ENCODE results near the gene TTC33.

The TTC33 gene

GRCh38 chr5:40485021-40485998 lies 270.5 kb downstream of the TTC33 start:
- H3K23ac ChIP-seq (ENCODE audit: low read length) = no peak overlapping the region
- H3K9me3 ChIP-seq (ENCODE audit: insufficient read depth, low read depth, low read length) = no peaks in the 10 kb centered on the region
- no peak overlapping the region for H2BK120ac ChIP-seq (ENCODE audit: insufficient read depth, low read length, poor library complexity)
- H3K79me2 ChIP-seq (ENCODE audit: control insufficient read depth, insufficient read depth, low read length, poor library complexity) = no peaks in the 10 kb centered on the region
- no peak overlapping the region for H2BK12ac ChIP-seq (ENCODE audit: low read length)
- H4K8ac ChIP-seq (ENCODE audit: low read depth, low read length) = no peak overlapping the region
- no peak overlapping the region for H3K4ac ChIP-seq (ENCODE audit: low read depth, low read length)
- H3K14ac ChIP-seq (ENCODE audit: low read length) = no peak overlapping the region
- no peak overlapping the region for H3K4me3 ChIP-seq (ENCODE audit: low read depth, low read length)
- H2AK5ac ChIP-seq (ENCODE audit: low read length) = no peak overlapping the region
- no peaks in the 10 kb centered on the region for H3K36me3 ChIP-seq (ENCODE audit: control insufficient read depth in 1 of 2, insufficient read depth in 2 of 2, low read length in 2 of 2)
- no peak overlapping the region for H4K12ac ChIP-seq (ENCODE audit: low read depth, low read length)
- no peak overlapping the region for H3K27ac ChIP-seq (ENCODE audit: low read depth, low read length)
- H3K27me3 ChIP-seq (ENCODE audit: insufficient read depth, low read length) = no peaks in the 10 kb centered on the region
- H3K9ac ChIP-seq (ENCODE audit: low read length) = no peak overlapping the region
- no peak overlapping the region for H3K4me2 ChIP-seq (ENCODE audit: low read length)
- peak in 1 of 2 donors; percentile 6 for DNase-seq
- no peak overlapping the region for H2AFZ ChIP-seq (ENCODE audit: insufficient read depth, low read length, poor library complexity)
- no peak overlapping the region for H2BK5ac ChIP-seq (ENCODE audit: low read depth, low read length, poor library complexity)
- peaks cover 0 to 3% of the 10 kb centered on the region in 2 experiments for H3K4me1 ChIP-seq (ENCODE audit: control insufficient read depth in 1 of 2, insufficient read depth in 2 of 2, low read length in 2 of 2)
- no peaks in the 10 kb centered on the region for H3K79me1 ChIP-seq (ENCODE audit: low read length)
- no peak overlapping the region for H3K18ac ChIP-seq (ENCODE audit: low read length)
- no peak overlapping the region for H4K91ac ChIP-seq (ENCODE audit: low read depth, low read length)
- WGBS (ENCODE audit: extremely low coverage, insufficient coverage, insufficient read length) = no CpG with 5 or more reads among the region's 10 CpGs

GRCh38 chr5:40484495-40484894 lies 271.3 kb downstream of the TTC33 start:
- Histone ChIP-seq H3K9ac (ENCODE audit: low read length) (no peak overlapping the region), H3K36me3 (ENCODE audit: control insufficient read depth in 1 of 2, insufficient read depth in 2 of 2, low read length in 2 of 2) (no peaks in the 10 kb centered on the region), H2AK5ac (ENCODE audit: low read length) (no peak overlapping the region), H3K4me2 (ENCODE audit: low read length) (no peak overlapping the region), H2BK120ac (ENCODE audit: insufficient read depth, low read length, poor library complexity) (no peak overlapping the region), H3K9me3 (ENCODE audit: insufficient read depth, low read depth, low read length) (no peaks in the 10 kb centered on the region), H3K4ac (ENCODE audit: low read depth, low read length) (no peak overlapping the region), H2BK5ac (ENCODE audit: low read depth, low read length, poor library complexity) (no peak overlapping the region), H3K23ac (ENCODE audit: low read length) (no peak overlapping the region), H2BK12ac (ENCODE audit: low read length) (no peak overlapping the region), H3K79me2 (ENCODE audit: control insufficient read depth, insufficient read depth, low read length, poor library complexity) (no peaks in the 10 kb centered on the region), H2AFZ (ENCODE audit: insufficient read depth, low read length, poor library complexity) (no peak overlapping the region), H4K8ac (ENCODE audit: low read depth, low read length) (no peak overlapping the region), H3K79me1 (ENCODE audit: low read length) (no peaks in the 10 kb centered on the region), H4K91ac (ENCODE audit: low read depth, low read length) (no peak overlapping the region), H3K27ac (ENCODE audit: low read depth, low read length) (no peak overlapping the region), H3K4me3 (ENCODE audit: low read depth, low read length) (no peak overlapping the region), H3K27me3 (ENCODE audit: insufficient read depth, low read length) (no peaks in the 10 kb centered on the region), H4K12ac (ENCODE audit: low read depth, low read length) (no peak overlapping the region), H3K18ac (ENCODE audit: low read length) (no peak overlapping the region), H3K4me1 (ENCODE audit: control insufficient read depth in 1 of 2, insufficient read depth in 2 of 2, low read length in 2 of 2) (peaks cover 0 to 3% of the 10 kb centered on the region in 2 experiments), H3K14ac (ENCODE audit: low read length) (no peak overlapping the region)
- no CpG with 5 or more reads among the region's 2 CpGs for WGBS (ENCODE audit: extremely low coverage, insufficient coverage, insufficient read length)
- no peak for DNase-seq

- Histone ChIP-seq H3K9ac (ENCODE audit: low read length) (no peak overlapping the region), H4K12ac (ENCODE audit: low read depth, low read length) (no peak overlapping the region), H3K23ac (ENCODE audit: low read length) (no peak overlapping the region), H3K79me1 (ENCODE audit: low read length) (no peaks in the 10 kb centered on the region), H3K9me3 (ENCODE audit: insufficient read depth, low read depth, low read length) (no peaks in the 10 kb centered on the region), H3K27ac (ENCODE audit: low read depth, low read length) (no peak overlapping the region), H2BK120ac (ENCODE audit: insufficient read depth, low read length, poor library complexity) (no peak overlapping the region), H2AFZ (ENCODE audit: insufficient read depth, low read length, poor library complexity) (no peak overlapping the region), H4K8ac (ENCODE audit: low read depth, low read length) (no peak overlapping the region), H2AK5ac (ENCODE audit: low read length) (no peak overlapping the region), H3K27me3 (ENCODE audit: insufficient read depth, low read length) (no peaks in the 10 kb centered on the region), H3K18ac (ENCODE audit: low read length) (no peak overlapping the region), H3K4me3 (ENCODE audit: low read depth, low read length) (no peak overlapping the region), H3K4me1 (ENCODE audit: control insufficient read depth in 1 of 2, insufficient read depth in 2 of 2, low read length in 2 of 2) (peaks cover 0 to 3% of the 10 kb centered on the region in 2 experiments), H2BK5ac (ENCODE audit: low read depth, low read length, poor library complexity) (no peak overlapping the region), H3K4ac (ENCODE audit: low read depth, low read length) (no peak overlapping the region), H3K79me2 (ENCODE audit: control insufficient read depth, insufficient read depth, low read length, poor library complexity) (no peaks in the 10 kb centered on the region), H3K36me3 (ENCODE audit: control insufficient read depth in 1 of 2, insufficient read depth in 2 of 2, low read length in 2 of 2) (no peaks in the 10 kb centered on the region), H2BK12ac (ENCODE audit: low read length) (no peak overlapping the region), H3K4me2 (ENCODE audit: low read length) (no peak overlapping the region), H3K14ac (ENCODE audit: low read length) (no peak overlapping the region), H4K91ac (ENCODE audit: low read depth, low read length) (no peak overlapping the region)
- DNase-seq = no peak
Observed at GRCh38 chr5:40483316-40483715, 272.4 kb downstream of the TTC33 start.

GRCh38 chr5:40481241-40481640 lies 274.5 kb downstream of the TTC33 start:
- Histone ChIP-seq H2BK120ac (ENCODE audit: insufficient read depth, low read length, poor library complexity) (no peak overlapping the region), H4K8ac (ENCODE audit: low read depth, low read length) (no peak overlapping the region), H3K4ac (ENCODE audit: low read depth, low read length) (no peak overlapping the region), H2AK5ac (ENCODE audit: low read length) (no peak overlapping the region), H3K23ac (ENCODE audit: low read length) (no peak overlapping the region), H3K36me3 (ENCODE audit: control insufficient read depth in 1 of 2, insufficient read depth in 2 of 2, low read length in 2 of 2) (no peaks in the 10 kb centered on the region), H3K14ac (ENCODE audit: low read length) (no peak overlapping the region), H2AFZ (ENCODE audit: insufficient read depth, low read length, poor library complexity) (no peak overlapping the region), H4K12ac (ENCODE audit: low read depth, low read length) (no peak overlapping the region), H3K27ac (ENCODE audit: low read depth, low read length) (no peak overlapping the region), H2BK5ac (ENCODE audit: low read depth, low read length, poor library complexity) (no peak overlapping the region), H3K79me2 (ENCODE audit: control insufficient read depth, insufficient read depth, low read length, poor library complexity) (no peaks in the 10 kb centered on the region), H3K9ac (ENCODE audit: low read length) (no peak overlapping the region), H3K18ac (ENCODE audit: low read length) (no peak overlapping the region), H4K91ac (ENCODE audit: low read depth, low read length) (no peak overlapping the region), H3K9me3 (ENCODE audit: insufficient read depth, low read depth, low read length) (no peaks in the 10 kb centered on the region), H2BK12ac (ENCODE audit: low read length) (no peak overlapping the region), H3K4me3 (ENCODE audit: low read depth, low read length) (no peak overlapping the region), H3K27me3 (ENCODE audit: insufficient read depth, low read length) (no peaks in the 10 kb centered on the region), H3K4me1 (ENCODE audit: control insufficient read depth in 1 of 2, insufficient read depth in 2 of 2, low read length in 2 of 2) (peaks cover 0 to 3% of the 10 kb centered on the region in 2 experiments), H3K79me1 (ENCODE audit: low read length) (no peaks in the 10 kb centered on the region), H3K4me2 (ENCODE audit: low read length) (no peak overlapping the region)
- no peak for DNase-seq
- no CpG with 5 or more reads among the region's 2 CpGs for WGBS (ENCODE audit: extremely low coverage, insufficient coverage, insufficient read length)

Data from trophoblast cell (in vitro differentiated cells and primary cell).